ENCODE measurements around the gene VSTM4. TPM values are rescaled to one million over a fixed set of nuclear protein-coding genes. Genes with fewer than 3 reads are reported as not detected.

VSTM4 gene
- total RNA-seq, 2 experiments from 2014 or later = not detected

GRCh38 chr10:49036638-49037037 lies 78.7 kb downstream of the VSTM4 start:
- DNase-seq (ENCODE audit: low spot score) = no peak
- no peak overlapping the region for H3K4me3 ChIP-seq (ENCODE audit: low read depth, low read length, poor library complexity, severe bottlenecking)
- no peaks in the 10 kb centered on the region for H3K9me2 ChIP-seq (ENCODE audit: insufficient read depth, low read length)
- TF ChIP-seq CTCF (conservative IDR thresholded peaks at IDR 0.05; ENCODE audit: low read length) = no peak
- TF ChIP-seq EZH2phosphoT487 (IDR thresholded peaks at IDR 0.05; ENCODE audit: borderline replicate concordance, low read depth, low read length) = no peak
- no peak overlapping the region for H3K4me2 ChIP-seq (ENCODE audit: low read length)
- H3K4me1 ChIP-seq (ENCODE audit: insufficient read depth, low read length, poor library complexity, severe bottlenecking) = no peaks in the 10 kb centered on the region
- H2AFZ ChIP-seq (ENCODE audit: low read length) = no peak overlapping the region
- no TSS peak for BruUV-seq (replicated peaks)
- no peaks in the 10 kb centered on the region for H3K9me3 ChIP-seq (ENCODE audit: low read length)
- H3K79me2 ChIP-seq (ENCODE audit: insufficient read depth, low read depth, low read length) = no peaks in the 10 kb centered on the region
- no peak overlapping the region for H3K27ac ChIP-seq (ENCODE audit: low read depth, low read length, poor library complexity, severe bottlenecking)
- H3K36me3 ChIP-seq (ENCODE audit: insufficient read depth, low read length) = no peaks in the 10 kb centered on the region
- no peaks in the 10 kb centered on the region for H4K20me1 ChIP-seq (ENCODE audit: insufficient read depth, low read length)
- ChIA-PET CTCF (ENCODE audit: unreplicated experiment) (no interaction called here), POLR2A (no interaction called here)
- intact Hi-C loops (cut with micrococcal nuclease; ENCODE audit: unreplicated experiment) = no loop called here

GRCh38 chr10:49035920-49036319 lies 79.4 kb downstream of the VSTM4 start:
- TF ChIP-seq CTCF (conservative IDR thresholded peaks at IDR 0.05; ENCODE audit: low read length) (no peak), EZH2phosphoT487 (IDR thresholded peaks at IDR 0.05; ENCODE audit: borderline replicate concordance, low read depth, low read length) (no peak)
- no peak overlapping the region for H2AFZ ChIP-seq (ENCODE audit: low read length)
- no peak overlapping the region for H3K4me2 ChIP-seq (ENCODE audit: low read length)
- no peaks in the 10 kb centered on the region for H3K79me2 ChIP-seq (ENCODE audit: insufficient read depth, low read depth, low read length)
- intact Hi-C loops (cut with micrococcal nuclease; ENCODE audit: unreplicated experiment) = no loop called here
- no peak overlapping the region for H3K27ac ChIP-seq (ENCODE audit: low read depth, low read length, poor library complexity, severe bottlenecking)
- H3K4me3 ChIP-seq (ENCODE audit: low read depth, low read length, poor library complexity, severe bottlenecking) = no peak overlapping the region
- H4K20me1 ChIP-seq (ENCODE audit: insufficient read depth, low read length) = no peaks in the 10 kb centered on the region
- H3K9me2 ChIP-seq (ENCODE audit: insufficient read depth, low read length) = no peaks in the 10 kb centered on the region
- no TSS peak for BruUV-seq (replicated peaks)
- no peak for DNase-seq (ENCODE audit: low spot score)
- H3K9me3 ChIP-seq (ENCODE audit: low read length) = no peaks in the 10 kb centered on the region
- POLR2A ChIA-PET = interaction anchor here (0.6 kb wide), 1 partner anchor 36 kb away, joined by 5 read pairs; no protein-coding TSS in a partner anchor
- H3K36me3 ChIP-seq (ENCODE audit: insufficient read depth, low read length) = no peaks in the 10 kb centered on the region
- H3K4me1 ChIP-seq (ENCODE audit: insufficient read depth, low read length, poor library complexity, severe bottlenecking) = no peaks in the 10 kb centered on the region
- CTCF ChIA-PET (ENCODE audit: unreplicated experiment) = no interaction called here

- ChIA-PET CTCF (ENCODE audit: unreplicated experiment) (no interaction called here), POLR2A (no interaction called here)
- DNase-seq (ENCODE audit: low spot score) = no peak
- intact Hi-C loops (cut with micrococcal nuclease; ENCODE audit: unreplicated experiment) = no loop called here
- no peaks in the 10 kb centered on the region for H3K4me1 ChIP-seq (ENCODE audit: insufficient read depth, low read length, poor library complexity, severe bottlenecking)
- H3K9me3 ChIP-seq (ENCODE audit: low read length) = no peaks in the 10 kb centered on the region
- H3K4me2 ChIP-seq (ENCODE audit: low read length) = no peak overlapping the region
- H3K4me3 ChIP-seq (ENCODE audit: low read depth, low read length, poor library complexity, severe bottlenecking) = no peak overlapping the region
- H3K27ac ChIP-seq (ENCODE audit: low read depth, low read length, poor library complexity, severe bottlenecking) = no peak overlapping the region
- TF ChIP-seq EZH2phosphoT487 (IDR thresholded peaks at IDR 0.05; ENCODE audit: borderline replicate concordance, low read depth, low read length) (no peak), CTCF (conservative IDR thresholded peaks at IDR 0.05; ENCODE audit: low read length) (no peak)
- no peak overlapping the region for H2AFZ ChIP-seq (ENCODE audit: low read length)
- BruUV-seq (replicated peaks) = no TSS peak
- H3K36me3 ChIP-seq (ENCODE audit: insufficient read depth, low read length) = no peaks in the 10 kb centered on the region
- no peaks in the 10 kb centered on the region for H3K79me2 ChIP-seq (ENCODE audit: insufficient read depth, low read depth, low read length)
- H4K20me1 ChIP-seq (ENCODE audit: insufficient read depth, low read length) = no peaks in the 10 kb centered on the region
- H3K9me2 ChIP-seq (ENCODE audit: insufficient read depth, low read length) = no peaks in the 10 kb centered on the region
These were observed 80.4 kb downstream of the VSTM4 start for GRCh38 chr10:49034925-49035324.
